COLO668 (cell line): ENCODE results near the gene TRPM4.
"Not testable (repeated sequence)": the region's sequence is repeated elsewhere in the genome, so short reads cannot be mapped to it uniquely, and the experiment has no call there.

ENCODE experiments used
- DNase-seq: peaks from one replicate; lab custom pipeline; 2025; ENCODE audit not compliant: unreplicated experiment; lab: John Stamatoyannopoulos, UW

Gene TRPM4

GRCh38 chr19:49126575-49126974, 31.0 kb upstream of the TRPM4 start:
- no peak for DNase-seq

- not testable (repeated sequence) for DNase-seq
Observed at GRCh38 chr19:49127225-49127624, 30.4 kb upstream of the TRPM4 start.

DNA sequence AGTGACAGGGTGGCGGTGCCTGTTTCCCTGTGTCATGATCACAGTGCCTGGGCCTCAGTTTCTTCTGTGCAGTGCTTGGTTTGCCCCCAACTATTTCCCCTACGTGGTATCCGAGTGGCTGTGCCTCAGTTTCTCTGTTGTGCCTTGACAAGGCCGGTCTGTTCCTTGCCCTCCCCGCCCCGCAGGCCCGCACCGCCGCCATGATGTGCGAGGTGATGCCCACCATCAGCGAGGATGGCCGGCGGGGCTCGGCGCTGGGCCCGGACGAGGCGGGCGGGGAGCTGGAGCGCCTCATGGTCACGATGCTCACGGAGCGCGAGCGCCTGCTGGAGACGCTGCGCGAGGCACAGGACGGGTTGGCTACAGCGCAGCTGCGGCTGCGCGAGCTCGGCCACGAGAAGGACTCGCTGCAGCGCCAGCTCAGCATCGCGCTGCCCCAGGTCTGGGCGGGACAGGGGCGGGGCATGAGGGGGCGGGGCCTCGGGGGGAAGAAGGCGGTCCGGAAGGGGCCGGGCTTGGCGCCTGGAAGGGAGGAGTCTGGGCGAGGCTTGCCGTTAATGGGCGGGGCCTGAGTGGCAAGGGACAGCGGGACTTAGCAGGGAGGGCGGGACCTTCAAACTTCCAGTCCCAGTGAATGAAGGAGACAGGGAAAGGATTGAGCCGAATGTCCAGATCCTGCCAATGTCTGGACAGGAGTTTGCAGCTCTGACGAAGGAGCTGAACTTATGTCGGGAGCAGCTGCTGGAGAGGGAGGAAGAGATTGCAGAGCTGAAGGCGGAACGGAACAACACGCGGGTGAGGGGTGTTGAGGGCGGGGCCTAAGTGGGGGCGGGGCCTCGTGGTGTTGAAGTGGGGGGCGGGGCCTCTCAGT, 29.7 kb upstream of the TRPM4 start:
- DNase-seq = peak; percentile 93

GRCh38 chr19:49128545-49129237, 28.9 kb upstream of the TRPM4 start:
- no peak for DNase-seq

GRCh38 chr19:49129238-49129583, 28.4 kb upstream of the TRPM4 start:
- no peak for DNase-seq

DNA sequence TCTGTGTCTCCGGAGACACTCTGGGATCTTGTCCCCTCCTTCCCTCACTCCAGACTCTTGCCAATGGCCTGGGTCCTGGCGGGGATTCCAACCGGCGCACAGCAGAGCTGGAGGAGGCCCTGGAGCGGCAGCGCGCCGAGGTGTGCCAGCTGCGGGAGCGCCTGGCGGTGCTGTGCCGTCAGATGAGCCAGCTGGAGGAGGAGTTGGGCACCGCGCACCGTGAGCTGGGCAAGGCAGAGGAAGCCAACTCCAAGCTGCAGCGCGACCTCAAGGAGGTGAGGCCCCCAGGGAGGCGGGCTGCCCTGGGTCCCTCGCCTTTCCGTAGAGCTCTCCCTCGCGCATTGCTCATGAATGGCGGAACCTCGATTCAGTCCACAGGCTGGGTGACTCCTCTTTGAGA, 27.3 kb upstream of the TRPM4 start:
- no peak for DNase-seq

DNA sequence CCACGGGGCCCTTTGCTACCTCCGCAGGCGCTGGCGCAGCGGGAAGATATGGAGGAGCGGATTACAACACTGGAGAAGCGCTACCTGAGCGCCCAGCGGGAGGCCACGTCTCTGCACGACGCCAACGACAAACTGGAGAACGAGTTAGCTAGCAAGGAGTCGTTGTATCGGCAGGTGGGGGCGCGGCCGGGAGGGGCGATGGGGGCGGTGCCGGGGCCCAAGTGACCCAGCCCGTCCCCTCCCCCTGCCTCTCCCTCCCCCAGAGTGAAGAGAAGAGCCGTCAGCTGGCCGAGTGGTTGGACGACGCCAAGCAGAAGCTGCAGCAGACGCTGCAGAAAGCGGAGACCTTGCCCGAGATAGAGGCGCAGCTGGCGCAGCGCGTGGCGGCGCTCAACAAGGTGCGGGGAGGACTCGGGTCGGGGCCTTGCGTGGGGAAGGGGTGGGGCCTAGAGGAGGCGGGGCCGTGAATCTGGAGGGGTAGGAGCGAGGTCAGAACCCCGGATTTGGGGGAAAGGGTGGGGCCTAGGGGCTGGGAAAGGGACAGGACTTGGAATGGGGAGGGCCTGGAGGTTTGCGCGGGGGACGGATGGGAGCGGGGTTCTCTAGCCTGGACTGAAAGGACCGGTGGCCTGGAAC, 24.5 kb upstream of the TRPM4 start:
- DNase-seq = no peak

DNA sequence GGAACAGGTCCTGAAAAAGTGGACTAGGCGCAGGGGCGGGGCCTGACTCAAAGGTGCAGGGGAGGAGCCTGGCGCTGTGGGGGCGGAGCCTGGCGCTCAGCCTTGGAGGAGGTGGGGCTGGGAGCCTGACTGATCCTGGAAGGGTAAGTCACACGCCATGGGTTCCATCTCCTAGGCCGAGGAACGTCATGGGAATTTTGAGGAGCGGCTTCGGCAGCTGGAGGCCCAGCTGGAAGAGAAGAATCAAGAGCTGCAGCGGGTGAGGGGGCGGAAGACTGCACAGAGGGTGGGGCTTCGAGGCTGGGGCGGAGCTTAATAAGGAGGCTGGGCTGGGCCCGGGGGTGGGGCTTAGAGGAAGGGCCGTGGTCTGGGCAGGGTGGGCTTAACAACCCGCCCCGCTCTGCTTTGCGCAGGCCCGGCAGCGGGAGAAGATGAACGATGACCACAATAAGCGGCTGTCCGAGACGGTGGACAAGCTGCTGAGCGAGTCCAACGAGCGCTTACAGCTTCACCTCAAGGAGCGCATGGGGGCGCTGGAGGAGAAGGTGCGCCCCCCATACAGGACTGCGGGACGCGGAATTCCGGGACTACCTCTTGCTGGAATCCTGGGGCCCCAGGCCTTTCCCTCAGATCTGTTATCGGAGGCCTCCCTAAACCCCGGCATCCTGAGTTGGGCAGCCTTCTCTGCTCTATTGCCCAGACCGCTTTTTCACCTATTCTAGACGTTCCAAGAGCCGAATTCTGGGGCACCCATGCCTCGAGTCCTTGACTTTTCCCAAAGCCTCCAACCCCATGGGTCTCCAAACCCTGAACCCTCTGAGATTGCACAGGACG, 23.8 kb upstream of the TRPM4 start:
- DNase-seq = no peak

- DNase-seq = no peak
Observed at GRCh38 chr19:49135686-49136085, 21.9 kb upstream of the TRPM4 start.

GRCh38 chr19:49136771-49137171, 20.8 kb upstream of the TRPM4 start:
- no peak for DNase-seq

GRCh38 chr19:49140951-49141350, 16.6 kb upstream of the TRPM4 start:
- no peak for DNase-seq

GRCh38 chr19:49141352-49141751, 16.2 kb upstream of the TRPM4 start:
- DNase-seq = no peak

DNA sequence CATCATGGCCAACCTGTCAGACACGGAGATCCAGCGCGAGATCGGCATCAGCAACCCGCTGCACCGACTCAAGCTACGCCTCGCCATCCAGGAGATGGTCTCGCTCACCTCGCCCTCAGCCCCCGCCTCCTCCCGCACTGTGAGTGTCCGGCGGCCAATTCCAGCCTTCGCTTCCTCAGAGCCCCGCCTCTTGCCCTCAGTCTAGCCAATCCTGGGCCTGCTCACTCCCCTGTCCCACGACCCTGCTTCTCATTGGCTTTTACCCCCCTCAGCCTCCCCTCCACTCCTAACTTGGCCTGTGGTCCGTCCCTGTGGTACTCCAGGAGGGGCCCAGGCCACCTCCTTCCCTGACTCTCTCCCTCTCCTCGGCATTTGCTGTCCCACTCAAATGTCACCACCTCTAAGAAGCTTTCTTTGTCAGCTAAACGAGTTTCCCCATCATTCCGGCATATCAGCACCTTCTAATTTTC, 14.7 kb upstream of the TRPM4 start:
- DNase-seq = no peak

DNA sequence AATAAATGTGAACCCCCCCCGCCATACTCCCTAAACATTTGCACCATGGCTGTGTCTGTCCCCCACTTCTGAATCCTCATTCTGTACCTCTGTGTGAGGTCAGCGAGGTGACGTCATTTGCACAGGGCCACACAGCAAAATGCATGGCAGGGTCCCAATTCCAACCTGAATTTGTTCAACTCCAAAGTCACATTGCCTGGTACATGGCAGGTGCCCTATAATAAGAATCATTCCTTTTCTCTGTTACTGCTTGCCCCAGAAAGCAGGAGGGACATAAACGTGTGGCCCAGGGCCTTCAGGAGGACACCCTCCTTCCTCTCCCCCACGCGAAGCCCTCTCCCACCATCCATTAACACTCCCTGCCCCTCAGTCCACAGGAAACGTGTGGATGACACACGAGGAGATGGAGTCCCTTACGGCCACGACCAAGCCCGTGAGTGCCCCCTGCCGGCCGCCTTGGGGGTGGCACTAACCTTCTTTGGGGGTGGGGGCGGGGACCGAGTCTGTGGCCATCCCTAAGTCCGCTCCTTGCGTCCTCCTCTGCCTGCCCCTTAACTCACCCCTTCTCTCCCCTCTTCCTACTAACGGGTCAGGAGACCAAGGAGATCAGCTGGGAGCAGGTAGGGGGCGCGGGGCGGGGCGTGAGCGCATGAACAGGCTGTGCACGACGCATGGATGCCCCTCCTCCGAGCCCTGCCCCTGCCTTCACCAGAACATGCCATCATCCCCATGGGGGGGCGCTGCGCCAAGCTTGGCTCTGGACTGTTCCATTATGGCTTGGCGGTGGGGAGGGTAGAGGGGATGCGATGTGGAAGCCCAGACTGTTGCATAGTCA, 11.8 kb upstream of the TRPM4 start:
- DNase-seq = peak; percentile 30

DNA sequence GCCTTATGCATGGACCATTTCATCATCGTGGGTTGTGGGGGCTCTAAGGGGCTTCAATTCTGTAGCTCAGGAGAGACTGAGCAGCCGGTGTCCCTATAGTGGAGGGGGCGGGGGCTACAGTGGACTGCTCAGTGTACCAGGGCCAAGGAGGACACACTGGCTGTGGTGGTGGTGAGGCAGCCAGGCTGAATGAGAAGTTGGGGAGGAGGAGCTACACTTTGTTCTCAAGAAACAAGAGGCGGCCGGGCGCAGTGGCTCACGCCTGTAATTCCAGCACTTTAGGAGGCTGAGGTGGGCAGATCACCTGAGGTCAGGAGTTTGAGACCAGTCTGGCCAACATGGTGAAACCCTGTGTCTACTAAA, 11.2 kb upstream of the TRPM4 start:
- not testable (repeated sequence) for DNase-seq

- no peak for DNase-seq
Observed at GRCh38 chr19:49148044-49148682, 9.4 kb upstream of the TRPM4 start.

- peak; percentile 87 for DNase-seq
Observed at GRCh38 chr19:49148784-49149651, 8.6 kb upstream of the TRPM4 start.

DNA sequence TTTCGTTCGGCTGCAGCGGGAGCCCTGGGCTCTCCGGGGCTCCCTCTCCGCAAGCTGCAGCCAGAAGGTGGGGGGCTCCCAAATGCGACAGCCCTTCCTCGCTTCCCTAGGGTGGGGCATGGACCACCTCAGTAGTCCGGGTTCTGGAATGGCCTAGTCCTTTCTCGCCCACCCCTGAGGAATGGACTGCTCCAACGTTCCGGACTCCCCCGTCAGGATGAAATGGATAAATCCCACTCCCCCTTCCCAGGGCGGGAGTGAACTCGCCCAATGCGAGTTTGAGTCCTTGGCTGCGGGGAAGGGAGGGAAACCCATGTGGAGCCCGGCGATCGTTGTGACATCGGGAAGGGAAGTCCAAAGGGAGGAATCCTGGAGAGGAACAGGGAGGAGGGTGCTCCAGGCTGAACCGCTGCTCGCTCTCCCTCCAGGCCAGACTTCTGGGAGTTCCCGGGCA, 7.9 kb upstream of the TRPM4 start:
- peak; percentile 75 for DNase-seq
